ENCODE measurements around the gene LRP2BP. TPM values are rescaled to one million over a fixed set of nuclear protein-coding genes. Genes with fewer than 3 reads are reported as not detected.

The LRP2BP gene
- total and polyA plus RNA-seq, 7 experiments from 2014 or later, result 0.58 to 2.4 (median 1.7) TPM

DNA sequence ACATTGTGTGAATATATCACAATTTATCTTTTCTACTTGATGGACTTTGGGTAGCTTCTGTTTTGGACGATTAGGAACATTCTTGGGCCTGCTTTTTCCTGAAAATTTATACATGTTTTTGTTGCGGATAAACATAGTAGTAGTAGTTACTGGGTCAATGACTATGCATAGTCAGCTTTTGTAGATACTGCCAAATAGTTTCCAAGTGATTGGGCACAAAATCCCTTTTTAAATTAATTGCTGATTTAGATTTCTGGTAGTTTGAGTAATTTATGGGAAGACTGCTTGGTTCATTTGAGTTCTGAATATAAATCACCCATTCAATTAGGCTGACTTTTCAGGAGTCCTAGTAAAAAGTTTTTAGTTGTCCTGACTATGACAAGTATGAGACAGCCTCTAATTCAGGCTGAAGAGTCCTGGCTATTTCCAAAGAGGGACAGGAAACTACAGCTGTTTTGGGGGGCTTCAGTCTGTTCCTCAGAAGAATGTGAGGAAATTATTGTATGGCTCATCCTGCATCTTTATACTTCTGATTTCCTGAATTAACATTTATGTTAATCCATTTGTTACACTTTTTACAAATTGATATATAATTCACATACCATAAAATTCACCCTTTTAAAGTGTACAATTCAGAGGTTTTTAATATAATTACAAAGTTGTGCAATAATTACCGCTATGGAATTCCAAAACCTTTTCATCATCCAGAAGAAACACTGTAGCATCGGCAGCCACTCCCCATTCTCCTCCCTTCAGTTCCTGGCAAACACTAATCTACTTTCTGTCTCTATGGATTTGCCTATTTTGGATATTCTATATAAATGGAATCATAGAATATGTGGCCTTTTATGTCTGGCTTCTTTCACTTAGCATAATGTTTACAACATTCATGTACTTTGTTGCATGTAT lies 14.2 kb downstream of the LRP2BP start:
- Histone ChIP-seq H3K9me3 (ENCODE audit: control insufficient read depth in 2 of 3, low read length in 3 of 3) (no peaks in the 10 kb centered on the region), H3K36me3 (ENCODE audit: control insufficient read depth in 2 of 3, insufficient read depth in 3 of 3, low read length in 3 of 3) (no peaks in the 10 kb centered on the region), H3K4me3 (ENCODE audit: low read length) (no peak overlapping the region), H3K27me3 (ENCODE audit: control insufficient read depth in 2 of 2, insufficient read depth in 2 of 2, low read length in 2 of 2) (no peaks in the 10 kb centered on the region), H3K4me1 (ENCODE audit: control insufficient read depth in 2 of 2, insufficient read depth in 2 of 2, low read length in 2 of 2) (peaks cover 0 to 7% of the 10 kb centered on the region in 2 donors), H3K27ac (ENCODE audit: low read depth, low read length) (no peak overlapping the region)
- peaks cover 0 to 23% (median 9%) of the 10 kb centered on the region in 11 donors for H3K9me3 Mint-ChIP-seq
- no peak overlapping the region for H3K27ac Mint-ChIP-seq
- no peak overlapping the region for H3K4me3 Mint-ChIP-seq
- no peak for ATAC-seq
- peaks cover 6 to 14% (median 10%) of the 10 kb centered on the region in 5 donors for H3K36me3 Mint-ChIP-seq
- peaks cover 4 to 20% (median 17%) of the 10 kb centered on the region in 7 donors for H3K4me1 Mint-ChIP-seq
- DNase-seq, result no peak
- peaks cover 0 to 31% (median 23%) of the 10 kb centered on the region in 5 donors for H3K27me3 Mint-ChIP-seq
- ChIA-PET CTCF (no interaction called here), POLR2A (no interaction called here)
- intact Hi-C loops (cut with micrococcal nuclease), result no loop called here

DNA sequence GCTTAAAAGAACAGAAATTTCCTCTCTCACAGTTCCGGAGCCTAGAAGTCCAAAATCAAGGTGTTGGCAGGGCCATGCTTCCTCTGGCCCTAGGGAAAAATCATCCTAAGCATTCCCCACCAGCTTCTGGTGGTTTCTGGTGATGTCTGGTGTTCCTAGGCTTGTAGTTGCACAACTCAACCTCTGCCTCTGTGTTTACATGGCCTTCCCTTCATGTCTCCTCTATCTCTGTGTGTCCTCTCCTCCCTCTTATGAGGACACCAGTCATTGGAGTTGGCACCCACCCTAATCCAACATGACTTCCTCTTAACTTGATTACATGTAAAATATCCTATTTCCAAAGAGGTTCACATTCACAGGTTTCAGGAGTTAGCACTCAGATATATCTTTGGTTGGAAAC lies 15.4 kb downstream of the LRP2BP start:
- Mint-ChIP-seq H3K4me1 (peaks cover 4 to 12% (median 11%) of the 10 kb centered on the region in 7 donors), H3K36me3 (peaks cover 6 to 14% (median 10%) of the 10 kb centered on the region in 5 donors), H3K27ac (no peak overlapping the region), H3K9me3 (peaks cover 0 to 23% (median 9%) of the 10 kb centered on the region in 11 donors), H3K27me3 (peaks cover 0 to 24% (median 16%) of the 10 kb centered on the region in 5 donors), H3K4me3 (no peak overlapping the region)
- CTCF ChIA-PET, result no interaction called here
- H3K27ac ChIP-seq (ENCODE audit: low read depth, low read length), result no peak overlapping the region
- peaks cover 0 to 6% of the 10 kb centered on the region in 2 donors for H3K4me1 ChIP-seq (ENCODE audit: control insufficient read depth in 2 of 2, insufficient read depth in 2 of 2, low read length in 2 of 2)
- H3K27me3 ChIP-seq (ENCODE audit: control insufficient read depth in 2 of 2, insufficient read depth in 2 of 2, low read length in 2 of 2), result no peaks in the 10 kb centered on the region
- POLR2A ChIA-PET, result no interaction called here
- H3K9me3 ChIP-seq (ENCODE audit: control insufficient read depth in 2 of 3, low read length in 3 of 3), result no peaks in the 10 kb centered on the region
- H3K4me3 ChIP-seq (ENCODE audit: low read length), result no peak overlapping the region
- ATAC-seq, result no peak
- H3K36me3 ChIP-seq (ENCODE audit: control insufficient read depth in 2 of 3, insufficient read depth in 3 of 3, low read length in 3 of 3), result no peaks in the 10 kb centered on the region
- intact Hi-C loops (cut with micrococcal nuclease), result no loop called here
- no peak for DNase-seq

DNA sequence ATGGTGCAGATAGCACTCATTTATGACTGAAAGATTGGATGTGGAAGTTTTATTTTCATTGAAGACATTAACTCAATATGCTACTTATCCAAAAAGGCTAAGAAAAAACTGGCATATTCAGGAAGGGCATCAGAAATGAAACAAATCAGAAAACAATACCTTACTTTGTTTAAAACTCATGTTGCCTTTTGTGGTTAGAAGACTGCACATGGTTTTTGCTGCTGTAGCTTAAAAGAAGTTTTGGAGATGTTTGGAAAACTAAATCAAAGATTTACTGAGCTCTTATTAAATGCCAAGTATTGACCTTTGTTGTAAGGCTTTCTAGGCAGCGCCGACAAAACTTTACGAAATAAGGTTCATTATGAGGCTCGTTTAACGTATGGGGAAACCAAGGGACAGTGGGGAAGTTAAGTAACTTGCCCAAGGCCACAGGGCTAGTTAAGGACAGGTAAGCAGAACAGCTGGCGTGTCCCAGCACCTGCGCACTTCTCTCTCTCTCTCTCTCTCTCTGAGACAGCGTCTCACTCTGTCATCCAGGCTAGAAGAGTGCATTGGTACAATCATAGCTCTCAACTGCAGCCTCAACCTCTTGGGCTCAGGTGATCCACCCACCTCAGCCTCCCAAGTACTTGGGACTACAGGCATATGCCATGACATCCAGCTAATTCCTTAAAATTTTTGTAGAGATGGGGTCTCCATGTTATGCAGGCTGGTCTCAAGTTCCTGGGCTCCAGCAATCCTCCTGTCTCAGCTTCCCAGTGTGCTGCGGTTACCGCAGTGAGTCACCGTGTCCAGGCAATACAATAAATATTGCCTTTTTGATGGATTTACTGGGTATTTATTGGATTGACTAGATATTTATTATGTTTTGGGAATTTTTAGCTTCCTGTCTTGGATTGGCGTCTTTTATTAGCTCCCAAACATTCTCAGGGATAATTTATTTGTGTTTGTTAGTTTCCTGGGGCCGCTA lies 16.1 kb downstream of the LRP2BP start:
- Histone ChIP-seq H3K4me3 (ENCODE audit: low read length) (no peak overlapping the region), H3K4me1 (ENCODE audit: control insufficient read depth in 2 of 2, insufficient read depth in 2 of 2, low read length in 2 of 2) (no peaks in the 10 kb centered on the region), H3K27ac (ENCODE audit: low read depth, low read length) (no peak overlapping the region), H3K36me3 (ENCODE audit: control insufficient read depth in 2 of 3, insufficient read depth in 3 of 3, low read length in 3 of 3) (no peaks in the 10 kb centered on the region), H3K9me3 (ENCODE audit: control insufficient read depth in 2 of 3, low read length in 3 of 3) (no peaks in the 10 kb centered on the region), H3K27me3 (ENCODE audit: control insufficient read depth in 2 of 2, insufficient read depth in 2 of 2, low read length in 2 of 2) (no peaks in the 10 kb centered on the region)
- peaks cover 3 to 6% (median 4%) of the 10 kb centered on the region in 7 donors for H3K4me1 Mint-ChIP-seq
- ChIA-PET POLR2A (interaction anchor here (0.8 to 0.9 kb wide), 2 partner anchors 9 to 18 kb away, joined by 3 read pairs; no protein-coding TSS in a partner anchor), CTCF (no interaction called here)
- H3K27ac Mint-ChIP-seq, result peak overlapping the region in 1 of 9 donors; percentile 31
- H3K9me3 Mint-ChIP-seq, result peaks cover 0 to 23% (median 9%) of the 10 kb centered on the region in 11 donors
- H3K27me3 Mint-ChIP-seq, result peaks cover 0 to 17% (median 9%) of the 10 kb centered on the region in 5 donors
- no peak overlapping the region for H3K4me3 Mint-ChIP-seq
- DNase-seq (no peak), ATAC-seq (no peak)
- H3K36me3 Mint-ChIP-seq, result peaks cover 6 to 14% (median 10%) of the 10 kb centered on the region in 5 donors
- intact Hi-C loops (cut with micrococcal nuclease), result no loop called here

DNA sequence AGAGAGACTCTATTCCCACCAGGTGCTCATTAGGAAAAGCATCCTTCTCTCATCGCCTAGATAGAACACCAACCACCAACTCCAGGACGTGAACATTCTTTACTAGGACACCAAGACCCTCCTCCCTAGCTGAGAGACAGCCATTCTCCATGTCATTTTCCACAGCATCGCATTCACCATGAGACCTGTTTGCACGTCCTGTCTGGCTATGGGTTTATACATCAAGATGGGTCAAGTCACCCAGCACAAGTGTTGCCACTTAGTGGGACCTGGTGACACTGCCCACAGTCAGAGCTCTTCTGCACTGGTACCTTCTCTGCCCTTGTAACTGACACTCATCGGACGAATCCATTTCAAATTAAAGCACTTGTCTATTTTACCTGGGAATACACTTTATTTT lies 17.5 kb downstream of the LRP2BP start:
- no peaks in the 10 kb centered on the region for H3K4me1 ChIP-seq (ENCODE audit: control insufficient read depth in 2 of 2, insufficient read depth in 2 of 2, low read length in 2 of 2)
- no peak overlapping the region for H3K27ac ChIP-seq (ENCODE audit: low read depth, low read length)
- Mint-ChIP-seq H3K4me3 (no peak overlapping the region), H3K27me3 (peaks cover 0 to 12% (median 0%) of the 10 kb centered on the region in 5 donors), H3K27ac (no peak overlapping the region), H3K4me1 (no peaks in the 10 kb centered on the region), H3K36me3 (peaks cover 7 to 10% (median 10%) of the 10 kb centered on the region in 5 donors), H3K9me3 (peaks cover 0 to 19% (median 7%) of the 10 kb centered on the region in 11 donors)
- DNase-seq (no peak), ATAC-seq (no peak)
- ChIA-PET CTCF (no interaction called here), POLR2A (no interaction called here)
- no peak overlapping the region for H3K4me3 ChIP-seq (ENCODE audit: low read length)
- no peaks in the 10 kb centered on the region for H3K27me3 ChIP-seq (ENCODE audit: control insufficient read depth in 2 of 2, insufficient read depth in 2 of 2, low read length in 2 of 2)
- no peaks in the 10 kb centered on the region for H3K9me3 ChIP-seq (ENCODE audit: control insufficient read depth in 2 of 3, low read length in 3 of 3)
- intact Hi-C loops (cut with micrococcal nuclease), result no loop called here
- no peaks in the 10 kb centered on the region for H3K36me3 ChIP-seq (ENCODE audit: control insufficient read depth in 2 of 3, insufficient read depth in 3 of 3, low read length in 3 of 3)

DNA sequence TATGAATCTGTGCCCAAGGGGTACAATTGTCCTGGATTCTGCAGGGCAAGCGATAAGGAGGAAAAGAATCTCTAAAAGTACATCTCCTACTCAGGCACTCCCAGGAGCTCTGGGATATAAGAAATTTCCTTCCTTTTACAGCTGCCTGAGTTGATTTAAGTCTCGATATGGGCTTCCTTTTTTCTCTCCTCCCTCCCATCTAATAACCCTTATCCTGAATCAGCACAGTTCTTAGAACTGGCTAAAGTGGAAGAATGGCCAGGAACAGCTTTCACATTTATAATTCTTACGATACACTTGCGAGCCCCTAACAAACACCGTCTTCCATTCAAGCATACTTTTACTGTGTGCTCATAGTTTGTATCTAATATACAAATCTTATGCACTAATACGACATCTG lies 21.2 kb downstream of the LRP2BP start:
- H3K4me1 Mint-ChIP-seq, result no peaks in the 10 kb centered on the region
- peaks cover 0 to 15% (median 6%) of the 10 kb centered on the region in 5 donors for H3K36me3 Mint-ChIP-seq
- no peaks in the 10 kb centered on the region for H3K4me1 ChIP-seq (ENCODE audit: control insufficient read depth in 2 of 2, insufficient read depth in 2 of 2, low read length in 2 of 2)
- no peaks in the 10 kb centered on the region for H3K27me3 ChIP-seq (ENCODE audit: control insufficient read depth in 2 of 2, insufficient read depth in 2 of 2, low read length in 2 of 2)
- H3K36me3 ChIP-seq (ENCODE audit: control insufficient read depth in 2 of 3, insufficient read depth in 3 of 3, low read length in 3 of 3), result peaks cover 0 to 3% (median 0%) of the 10 kb centered on the region in 3 experiments
- no peaks in the 10 kb centered on the region for H3K27me3 Mint-ChIP-seq
- POLR2A ChIA-PET, result no interaction called here
- no peaks in the 10 kb centered on the region for H3K9me3 ChIP-seq (ENCODE audit: control insufficient read depth in 2 of 3, low read length in 3 of 3)
- H3K4me3 Mint-ChIP-seq, result no peak overlapping the region
- no peak for DNase-seq
- ATAC-seq, result no peak
- no peak overlapping the region for H3K4me3 ChIP-seq (ENCODE audit: low read length)
- H3K27ac Mint-ChIP-seq, result no peak overlapping the region
- no peak overlapping the region for H3K27ac ChIP-seq (ENCODE audit: low read depth, low read length)
- CTCF ChIA-PET, result no interaction called here
- intact Hi-C loops (cut with micrococcal nuclease), result no loop called here
- H3K9me3 Mint-ChIP-seq, result no peaks in the 10 kb centered on the region

DNA sequence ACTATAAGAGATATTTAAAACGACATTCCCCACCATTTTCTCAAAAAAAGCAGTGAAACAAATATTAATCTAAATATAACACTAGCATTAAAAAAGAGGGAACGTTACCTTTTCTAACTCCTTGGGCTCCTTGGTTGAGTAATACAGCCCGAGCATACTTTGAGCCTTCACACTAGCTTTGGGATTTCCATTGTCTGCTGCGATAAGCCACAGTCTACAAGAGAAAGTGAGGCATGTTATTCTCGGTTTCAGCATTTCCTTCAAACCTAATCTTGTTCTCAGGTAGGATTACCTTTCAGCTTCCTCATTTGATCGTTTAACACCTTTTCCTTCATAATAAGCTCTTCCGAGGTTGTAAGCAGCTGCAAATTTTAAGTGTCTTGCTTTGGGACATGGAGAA lies 21.7 kb downstream of the LRP2BP start:
- Histone ChIP-seq H3K27ac (ENCODE audit: low read depth, low read length) (no peak overlapping the region), H3K27me3 (ENCODE audit: control insufficient read depth in 2 of 2, insufficient read depth in 2 of 2, low read length in 2 of 2) (no peaks in the 10 kb centered on the region), H3K4me3 (ENCODE audit: low read length) (no peak overlapping the region), H3K9me3 (ENCODE audit: control insufficient read depth in 2 of 3, low read length in 3 of 3) (no peaks in the 10 kb centered on the region), H3K36me3 (ENCODE audit: control insufficient read depth in 2 of 3, insufficient read depth in 3 of 3, low read length in 3 of 3) (peaks cover 0 to 3% (median 0%) of the 10 kb centered on the region in 3 experiments), H3K4me1 (ENCODE audit: control insufficient read depth in 2 of 2, insufficient read depth in 2 of 2, low read length in 2 of 2) (no peaks in the 10 kb centered on the region)
- ChIA-PET POLR2A (no interaction called here), CTCF (no interaction called here)
- H3K4me1 Mint-ChIP-seq, result no peaks in the 10 kb centered on the region
- peaks cover 0 to 15% (median 6%) of the 10 kb centered on the region in 5 donors for H3K36me3 Mint-ChIP-seq
- no peaks in the 10 kb centered on the region for H3K27me3 Mint-ChIP-seq
- no peaks in the 10 kb centered on the region for H3K9me3 Mint-ChIP-seq
- intact Hi-C loops (cut with micrococcal nuclease), result no loop called here
- ATAC-seq (no peak), DNase-seq (no peak)
- no peak overlapping the region for H3K4me3 Mint-ChIP-seq
- no peak overlapping the region for H3K27ac Mint-ChIP-seq
